ENCODE data around the gene VTI1B. TPM values are rescaled to one million over a fixed set of nuclear protein-coding genes. Genes with fewer than 3 reads are reported as not detected.

The VTI1B gene
- total RNA-seq, 1 experiment from 2014 or later: 57.5 TPM

- H3K4me3 Mint-ChIP-seq (ENCODE audit: unreplicated experiment): no peak overlapping the region
- H3K4me1 Mint-ChIP-seq (ENCODE audit: insufficient read depth, unreplicated experiment): peaks cover 8% of the 10 kb centered on the region
- POLR2A ChIA-PET: no interaction called here
- no peak for DNase-seq (ENCODE audit: unreplicated experiment)
- peak overlapping the region; percentile 19 for H3K27ac Mint-ChIP-seq (ENCODE audit: low read depth, unreplicated experiment)
- TF ChIP-seq, protein P1, sequence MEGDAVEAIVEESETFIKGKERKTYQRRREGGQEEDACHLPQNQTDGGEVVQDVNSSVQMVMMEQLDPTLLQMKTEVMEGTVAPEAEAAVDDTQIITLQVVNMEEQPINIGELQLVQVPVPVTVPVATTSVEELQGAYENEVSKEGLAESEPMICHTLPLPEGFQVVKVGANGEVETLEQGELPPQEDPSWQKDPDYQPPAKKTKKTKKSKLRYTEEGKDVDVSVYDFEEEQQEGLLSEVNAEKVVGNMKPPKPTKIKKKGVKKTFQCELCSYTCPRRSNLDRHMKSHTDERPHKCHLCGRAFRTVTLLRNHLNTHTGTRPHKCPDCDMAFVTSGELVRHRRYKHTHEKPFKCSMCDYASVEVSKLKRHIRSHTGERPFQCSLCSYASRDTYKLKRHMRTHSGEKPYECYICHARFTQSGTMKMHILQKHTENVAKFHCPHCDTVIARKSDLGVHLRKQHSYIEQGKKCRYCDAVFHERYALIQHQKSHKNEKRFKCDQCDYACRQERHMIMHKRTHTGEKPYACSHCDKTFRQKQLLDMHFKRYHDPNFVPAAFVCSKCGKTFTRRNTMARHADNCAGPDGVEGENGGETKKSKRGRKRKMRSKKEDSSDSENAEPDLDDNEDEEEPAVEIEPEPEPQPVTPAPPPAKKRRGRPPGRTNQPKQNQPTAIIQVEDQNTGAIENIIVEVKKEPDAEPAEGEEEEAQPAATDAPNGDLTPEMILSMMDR (IDR thresholded peaks at IDR 0.05; ENCODE audit: unreplicated experiment): no peak
- no peaks in the 10 kb centered on the region for H3K36me3 Mint-ChIP-seq (ENCODE audit: insufficient read depth, unreplicated experiment)
- no peaks in the 10 kb centered on the region for H3K9me3 Mint-ChIP-seq (ENCODE audit: unreplicated experiment)
- CTCF ChIA-PET: interaction anchor here (0.5 to 1.1 kb wide), 4 partner anchors 17 to 494 kb away, joined by 3 to 4 read pairs (median 4); no protein-coding TSS in a partner anchor
- H3K27me3 Mint-ChIP-seq (ENCODE audit: insufficient read depth, unreplicated experiment): no peaks in the 10 kb centered on the region
- BruUV-seq (replicated peaks): no TSS peak
- intact Hi-C loops (cut with micrococcal nuclease): no loop called here
Observed at GRCh38 chr14:67636361-67636919, 38.0 kb downstream of the VTI1B start.

- TF ChIP-seq, protein P1 (IDR thresholded peaks at IDR 0.05; ENCODE audit: unreplicated experiment): no peak
- Mint-ChIP-seq H3K27me3 (ENCODE audit: insufficient read depth, unreplicated experiment) (no peaks in the 10 kb centered on the region), H3K36me3 (ENCODE audit: insufficient read depth, unreplicated experiment) (no peaks in the 10 kb centered on the region), H3K27ac (ENCODE audit: low read depth, unreplicated experiment) (no peak overlapping the region), H3K9me3 (ENCODE audit: unreplicated experiment) (no peaks in the 10 kb centered on the region), H3K4me1 (ENCODE audit: insufficient read depth, unreplicated experiment) (peaks cover 8% of the 10 kb centered on the region), H3K4me3 (ENCODE audit: unreplicated experiment) (no peak overlapping the region)
- intact Hi-C loops (cut with micrococcal nuclease): no loop called here
- POLR2A ChIA-PET: interaction anchor here (0.9 kb wide), 1 partner anchor 13 kb away, joined by 4 read pairs; no protein-coding TSS in a partner anchor
- no peak for DNase-seq (ENCODE audit: unreplicated experiment)
- no TSS peak for BruUV-seq (replicated peaks)
- CTCF ChIA-PET: no interaction called here
Observed at GRCh38 chr14:67633451-67634147, 40.8 kb downstream of the VTI1B start.

DNA sequence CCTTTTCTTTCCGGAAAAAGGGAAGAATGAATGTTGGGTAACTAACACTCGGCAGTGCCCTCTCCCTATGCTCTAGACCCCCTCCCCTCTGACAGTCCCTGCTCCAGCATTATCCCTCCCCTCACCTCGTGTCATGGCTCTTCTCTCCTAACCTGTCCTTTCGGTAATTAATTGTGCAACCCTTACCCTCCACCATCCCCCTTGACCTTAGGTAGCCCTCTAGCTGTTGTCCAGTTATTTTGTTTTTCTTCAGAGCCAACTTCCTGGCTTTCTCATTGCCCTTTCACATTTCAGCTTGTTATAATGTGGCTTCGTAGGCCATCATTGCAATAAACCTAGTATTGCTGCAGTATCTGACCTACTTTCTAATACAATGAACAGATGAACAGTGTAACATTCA, 43.5 kb downstream of the VTI1B start:
- TF ChIP-seq, protein P1 (IDR thresholded peaks at IDR 0.05; ENCODE audit: unreplicated experiment): no peak
- no TSS peak for BruUV-seq (replicated peaks)
- ChIA-PET POLR2A (interaction anchor here (1.2 kb wide), 1 partner anchor 11 kb away, joined by 4 read pairs; the partner anchor contains the start of gene ARG2), CTCF (interaction anchor here (1.0 kb wide), 1 partner anchor 19 kb away, joined by 4 read pairs; no protein-coding TSS in a partner anchor)
- H3K27ac Mint-ChIP-seq (ENCODE audit: low read depth, unreplicated experiment): no peak overlapping the region
- intact Hi-C loops (cut with micrococcal nuclease): no loop called here
- H3K4me1 Mint-ChIP-seq (ENCODE audit: insufficient read depth, unreplicated experiment): no peaks in the 10 kb centered on the region
- no peak for DNase-seq (ENCODE audit: unreplicated experiment)
- no peaks in the 10 kb centered on the region for H3K9me3 Mint-ChIP-seq (ENCODE audit: unreplicated experiment)
- no peaks in the 10 kb centered on the region for H3K36me3 Mint-ChIP-seq (ENCODE audit: insufficient read depth, unreplicated experiment)
- no peak overlapping the region for H3K4me3 Mint-ChIP-seq (ENCODE audit: unreplicated experiment)
- no peaks in the 10 kb centered on the region for H3K27me3 Mint-ChIP-seq (ENCODE audit: insufficient read depth, unreplicated experiment)

DNA sequence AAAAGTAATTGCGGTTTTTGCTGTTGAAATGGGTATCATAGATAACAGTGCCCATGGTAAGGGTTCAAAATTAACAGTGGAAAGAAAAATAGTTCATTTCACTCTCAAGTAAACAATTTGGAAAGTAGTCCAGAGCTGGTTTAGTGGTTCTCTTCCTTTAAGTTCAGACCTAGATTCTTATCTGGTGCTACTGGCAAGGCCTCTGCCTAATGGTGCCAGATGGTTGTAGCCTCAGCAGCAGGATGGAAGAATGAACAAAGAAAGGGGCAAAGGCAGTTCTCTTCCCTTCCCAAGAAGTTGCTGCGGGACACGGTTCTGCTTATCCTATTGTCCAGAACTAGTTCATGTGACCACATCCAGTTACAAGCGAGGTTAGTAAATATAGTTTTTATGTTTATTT, 44.2 kb downstream of the VTI1B start:
- POLR2A ChIA-PET: interaction anchor here (1.2 kb wide), 1 partner anchor 10 kb away, joined by 4 read pairs; the partner anchor contains the start of gene ARG2
- intact Hi-C loops (cut with micrococcal nuclease): no loop called here
- H3K27me3 Mint-ChIP-seq (ENCODE audit: insufficient read depth, unreplicated experiment): no peaks in the 10 kb centered on the region
- H3K4me3 Mint-ChIP-seq (ENCODE audit: unreplicated experiment): no peak overlapping the region
- no peaks in the 10 kb centered on the region for H3K9me3 Mint-ChIP-seq (ENCODE audit: unreplicated experiment)
- no peak for DNase-seq (ENCODE audit: unreplicated experiment)
- H3K27ac Mint-ChIP-seq (ENCODE audit: low read depth, unreplicated experiment): no peak overlapping the region
- CTCF ChIA-PET: interaction anchor here (0.6 to 1.0 kb wide), 4 partner anchors 11 to 1476 kb away, joined by 3 to 4 read pairs (median 4); no protein-coding TSS in a partner anchor
- H3K36me3 Mint-ChIP-seq (ENCODE audit: insufficient read depth, unreplicated experiment): no peaks in the 10 kb centered on the region
- no TSS peak for BruUV-seq (replicated peaks)
- TF ChIP-seq, protein P1 (IDR thresholded peaks at IDR 0.05; ENCODE audit: unreplicated experiment): no peak
- no peaks in the 10 kb centered on the region for H3K4me1 Mint-ChIP-seq (ENCODE audit: insufficient read depth, unreplicated experiment)
